Activated naive CD4-positive, alpha-beta T cell treated with anti-CD3 and anti-CD28 coated beads for 36 hours (primary cell): ENCODE measurements around the gene CD300H. TPM values are rescaled to one million over a fixed set of nuclear protein-coding genes. Genes with fewer than 3 reads are reported as not detected.
A peak's percentile ranks its signal among the peaks of the same experiment; 100 is the strongest.
"Not testable (repeated sequence)": the region's sequence is repeated elsewhere in the genome, so short reads cannot be mapped to it uniquely, and the experiment has no call there.

Source experiments
- CTCF ChIA-PET: fragments of 350-600 bp; sonication (Branson Sonifier 250); formaldehyde crosslinking; loops from one replicate; lab custom pipeline; 2021; ENCODE audit warnings: antibody characterized with exemption; lab: Charles Lee
- DNase-seq: peaks from one replicate; pipeline ENCODE4 v3.0.0-alpha.2; 2020
- H3K27ac Mint-ChIP-seq: one replicate; pipeline ENCODE4 v1.8.0; 2021; ENCODE audit warnings: mild to moderate bottlenecking, mixed read lengths
- H3K27me3 Mint-ChIP-seq: one replicate; pipeline ENCODE4 v1.8.0; 2021; ENCODE audit warnings: low read depth, mixed read lengths
- H3K36me3 Mint-ChIP-seq: one replicate; pipeline ENCODE4 v1.8.0; 2021; ENCODE audit warnings: low read depth, mixed read lengths
- H3K4me1 Mint-ChIP-seq: one replicate; pipeline ENCODE4 v1.8.0; 2021; ENCODE audit warnings: low read depth, mixed read lengths
- H3K4me3 Mint-ChIP-seq: one replicate; pipeline ENCODE4 v1.8.0; 2021; ENCODE audit warnings: mild to moderate bottlenecking, moderate library complexity, mixed read lengths
- H3K9me3 Mint-ChIP-seq: one replicate; pipeline ENCODE4 v1.8.0; 2021; ENCODE audit warnings: mixed read lengths
- intact Hi-C: fragments of 100-400 bp; cut with micrococcal nuclease; formaldehyde crosslinking; loops from one replicate; pipeline ENCODE4 v1.15.1; 2023
- total RNA-seq, 2 experiments: library from RNA; stranded (reverse); gene quantifications; one replicate each; pipeline ENCODE4 v1.2.3, GENCODE V29; 2021

The CD300H gene
- total RNA-seq, 2 experiments from 2014 or later, result not detected

- Mint-ChIP-seq H3K4me3 (no peak overlapping the region), H3K27me3 (peaks cover 8% of the 10 kb centered on the region), H3K9me3 (no peaks in the 10 kb centered on the region), H3K36me3 (no peaks in the 10 kb centered on the region), H3K4me1 (peaks cover 9% of the 10 kb centered on the region), H3K27ac (no peak overlapping the region)
- no peak for DNase-seq
- CTCF ChIA-PET, result no interaction called here
- intact Hi-C loops, result no loop called here
Measured at GRCh38 chr17:74563358-74563757, 4.0 kb downstream of the CD300H start.

- no peak overlapping the region for H3K4me3 Mint-ChIP-seq
- peaks cover 2% of the 10 kb centered on the region for H3K9me3 Mint-ChIP-seq
- DNase-seq, result no peak
- H3K36me3 Mint-ChIP-seq, result no peaks in the 10 kb centered on the region
- no peak overlapping the region for H3K27ac Mint-ChIP-seq
- intact Hi-C loops, result no loop called here
- CTCF ChIA-PET, result no interaction called here
- peaks cover 8% of the 10 kb centered on the region for H3K4me1 Mint-ChIP-seq
- peaks cover 6% of the 10 kb centered on the region for H3K27me3 Mint-ChIP-seq
Measured at GRCh38 chr17:74561586-74561985, 5.7 kb downstream of the CD300H start.

GRCh38 chr17:74558882-74559519 lies 8.3 kb downstream of the CD300H start:
- CTCF ChIA-PET, result no interaction called here
- Mint-ChIP-seq H3K36me3 (no peaks in the 10 kb centered on the region), H3K9me3 (peaks cover 8% of the 10 kb centered on the region), H3K27me3 (peaks cover 3% of the 10 kb centered on the region), H3K4me1 (peaks cover 8% of the 10 kb centered on the region), H3K27ac (no peak overlapping the region), H3K4me3 (no peak overlapping the region)
- no peak for DNase-seq
- intact Hi-C loops, result no loop called here

GRCh38 chr17:74558402-74558801 lies 8.9 kb downstream of the CD300H start:
- H3K9me3 Mint-ChIP-seq, H3K4me1 Mint-ChIP-seq, DNase-seq, intact Hi-C loops, H3K27ac Mint-ChIP-seq, CTCF ChIA-PET, H3K36me3 Mint-ChIP-seq, H3K27me3 Mint-ChIP-seq, H3K4me3 Mint-ChIP-seq: not testable (repeated sequence)

- CTCF ChIA-PET, result no interaction called here
- intact Hi-C loops, result no loop called here
Measured at GRCh38 chr17:74555427-74555940, 11.8 kb downstream of the CD300H start.

GRCh38 chr17:74554909-74555308 lies 12.4 kb downstream of the CD300H start:
- CTCF ChIA-PET, result interaction anchor here (0.9 kb wide), 1 partner anchor 11 kb away, joined by 3 read pairs; no protein-coding TSS in a partner anchor
- H3K9me3 Mint-ChIP-seq, result peaks cover 8% of the 10 kb centered on the region
- no peaks in the 10 kb centered on the region for H3K36me3 Mint-ChIP-seq
- H3K27ac Mint-ChIP-seq, result no peak overlapping the region
- no peak for DNase-seq
- intact Hi-C loops, result no loop called here
- peaks cover 6% of the 10 kb centered on the region for H3K4me1 Mint-ChIP-seq
- H3K4me3 Mint-ChIP-seq, result no peak overlapping the region
- H3K27me3 Mint-ChIP-seq, result no peaks in the 10 kb centered on the region

More at GRCh38 chr17:74555427-74555940, 11.8 kb downstream of the CD300H start:
- Mint-ChIP-seq H3K27me3 (no peaks in the 10 kb centered on the region), H3K4me3 (no peak overlapping the region), H3K9me3 (peaks cover 8% of the 10 kb centered on the region), H3K36me3 (no peaks in the 10 kb centered on the region), H3K27ac (no peak overlapping the region), H3K4me1 (peaks cover 6% of the 10 kb centered on the region)
- no peak for DNase-seq

- H3K4me1 Mint-ChIP-seq, result peaks cover 2% of the 10 kb centered on the region
Measured at GRCh38 chr17:74552037-74552436, 15.3 kb downstream of the CD300H start.

GRCh38 chr17:74550602-74551001 lies 16.7 kb downstream of the CD300H start:
- Mint-ChIP-seq H3K9me3 (no peaks in the 10 kb centered on the region), H3K27me3 (no peaks in the 10 kb centered on the region), H3K4me3 (no peak overlapping the region), H3K36me3 (no peaks in the 10 kb centered on the region), H3K4me1 (peaks cover 2% of the 10 kb centered on the region), H3K27ac (no peak overlapping the region)
- no peak for DNase-seq
- intact Hi-C loops, result no loop called here
- CTCF ChIA-PET, result no interaction called here

More at GRCh38 chr17:74552037-74552436, 15.3 kb downstream of the CD300H start:
- H3K9me3 Mint-ChIP-seq, result peaks cover 8% of the 10 kb centered on the region
- intact Hi-C loops, result no loop called here
- no peaks in the 10 kb centered on the region for H3K27me3 Mint-ChIP-seq
- H3K4me3 Mint-ChIP-seq, result no peak overlapping the region
- no peak overlapping the region for H3K27ac Mint-ChIP-seq
- DNase-seq, result no peak
- no peaks in the 10 kb centered on the region for H3K36me3 Mint-ChIP-seq
- CTCF ChIA-PET, result no interaction called here

- Mint-ChIP-seq H3K27ac (no peak overlapping the region), H3K4me3 (no peak overlapping the region), H3K27me3 (no peaks in the 10 kb centered on the region), H3K36me3 (no peaks in the 10 kb centered on the region), H3K9me3 (no peaks in the 10 kb centered on the region), H3K4me1 (peaks cover 2% of the 10 kb centered on the region)
- intact Hi-C loops, result no loop called here
- no peak for DNase-seq
- CTCF ChIA-PET, result no interaction called here
Measured at GRCh38 chr17:74549343-74549742, 18.0 kb downstream of the CD300H start.

GRCh38 chr17:74547736-74548135 lies 19.6 kb downstream of the CD300H start:
- CTCF ChIA-PET, result no interaction called here
- H3K4me1 Mint-ChIP-seq, result peaks cover 2% of the 10 kb centered on the region
- peak; percentile 51 for DNase-seq
- no peak overlapping the region for H3K4me3 Mint-ChIP-seq
- H3K27me3 Mint-ChIP-seq, result no peaks in the 10 kb centered on the region
- H3K27ac Mint-ChIP-seq, result no peak overlapping the region
- no peaks in the 10 kb centered on the region for H3K9me3 Mint-ChIP-seq
- H3K36me3 Mint-ChIP-seq, result no peaks in the 10 kb centered on the region
- intact Hi-C loops, result no loop called here

GRCh38 chr17:74547264-74547663 lies 20.0 kb downstream of the CD300H start:
- CTCF ChIA-PET, result no interaction called here
- H3K9me3 Mint-ChIP-seq, result no peaks in the 10 kb centered on the region
- no peaks in the 10 kb centered on the region for H3K27me3 Mint-ChIP-seq
- no peak overlapping the region for H3K27ac Mint-ChIP-seq
- H3K4me1 Mint-ChIP-seq, result peaks cover 2% of the 10 kb centered on the region
- no peak overlapping the region for H3K4me3 Mint-ChIP-seq
- no peaks in the 10 kb centered on the region for H3K36me3 Mint-ChIP-seq
- intact Hi-C loops, result no loop called here
- DNase-seq, result no peak

- H3K4me3 Mint-ChIP-seq, result no peak overlapping the region
- no peak overlapping the region for H3K27ac Mint-ChIP-seq
- H3K9me3 Mint-ChIP-seq, result no peaks in the 10 kb centered on the region
- H3K27me3 Mint-ChIP-seq, result no peaks in the 10 kb centered on the region
- H3K36me3 Mint-ChIP-seq, result no peaks in the 10 kb centered on the region
- no peak for DNase-seq
- intact Hi-C loops, result no loop called here
- peaks cover 2% of the 10 kb centered on the region for H3K4me1 Mint-ChIP-seq
- CTCF ChIA-PET, result no interaction called here
Measured at GRCh38 chr17:74546586-74546985, 20.7 kb downstream of the CD300H start.

GRCh38 chr17:74545843-74546230 lies 21.5 kb downstream of the CD300H start, which contains the start of gene CD300C:
Gene CD300C (minus strand): TSS chr17:74546115. CDS start chr17:74545782, 333 bp downstream.
- H3K4me3 Mint-ChIP-seq, result no peak within 1 kb of the TSS
- peaks cover 2% of the 10 kb centered on the region for H3K4me1 Mint-ChIP-seq
- no peak for DNase-seq
- H3K27me3 Mint-ChIP-seq, result no peaks in the 10 kb centered on the region
- no peak within 1 kb of the TSS for H3K27ac Mint-ChIP-seq
- CTCF ChIA-PET, result no interaction called here
- H3K9me3 Mint-ChIP-seq, result no peaks in the 10 kb centered on the region
- no peaks in the 10 kb centered on the region for H3K36me3 Mint-ChIP-seq
- intact Hi-C loops, result no loop called here
